SK-N-SH treated with all-trans-retinoic acid at 6 μM for 48 hours (cell line): Measurements from ENCODE around the gene NRSN1.

ENCODE experiments used
- ZFP3 ChIP-seq: fragments of 250-450 bp; sonication (Bioruptor Pico); IDR thresholded peaks from 2 replicates; pipeline ENCODE4 v1.5.0; 2020; ENCODE audit warnings: mild to moderate bottlenecking, moderate library complexity
- ZNF565 ChIP-seq: fragments of 450-650 bp; formaldehyde crosslinking; conservative IDR thresholded peaks from 2 replicates; pipeline ENCODE4 v1.5.0; 2020; ENCODE audit warnings: low read depth, mild to moderate bottlenecking, moderate library complexity
- ZNF70 ChIP-seq: fragments of 450-650 bp; formaldehyde crosslinking; IDR thresholded peaks from 2 replicates; pipeline ENCODE4 v1.5.0; 2020; ENCODE audit warnings: mild to moderate bottlenecking, moderate library complexity

DNA sequence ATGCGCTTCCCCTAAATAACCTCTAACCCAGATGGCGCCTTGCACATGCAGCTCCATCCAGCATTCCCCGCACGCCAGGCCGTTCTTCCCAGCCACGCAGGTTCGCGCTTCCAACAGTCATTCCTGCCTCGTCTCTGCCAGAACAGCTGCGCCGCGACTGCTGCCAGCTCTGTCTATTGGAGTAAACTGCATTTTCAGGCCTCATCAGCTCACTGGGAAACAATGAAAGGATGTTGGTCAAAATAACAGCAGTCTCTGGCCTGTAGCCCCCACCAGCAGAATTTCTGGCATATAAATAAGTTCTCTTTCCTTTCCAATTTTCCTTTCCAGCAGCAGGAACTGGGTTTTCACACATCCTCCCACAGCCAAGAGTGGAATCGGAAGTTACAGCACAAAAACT lies 14.6 kb downstream of the NRSN1 start:
- TF ChIP-seq ZFP3 (CRISPR knock-in tag) (no peak), ZNF565 (CRISPR knock-in tag) (no peak), ZNF70 (no peak)
